DMS 273 (cell line): ENCODE data around the gene ELL.

Experiments
- DNase-seq: peaks from one replicate; lab custom pipeline; 2025; ENCODE audit not compliant: unreplicated experiment; lab: John Stamatoyannopoulos, UW

ELL gene

GRCh38 chr19:18473003-18473705 is 48.7 kb downstream of the ELL start:
- DNase-seq: no peak

- DNase-seq: no peak
Observed at GRCh38 chr19:18470787-18471186, 51.1 kb downstream of the ELL start.

GRCh38 chr19:18469069-18469846 is 52.6 kb downstream of the ELL start:
- peak; percentile 79 for DNase-seq

GRCh38 chr19:18468517-18468916 is 53.4 kb downstream of the ELL start:
- no peak for DNase-seq

- no peak for DNase-seq
Observed at GRCh38 chr19:18467978-18468377, 53.9 kb downstream of the ELL start.

- no peak for DNase-seq
Observed at GRCh38 chr19:18466354-18466753, 55.5 kb downstream of the ELL start.

- no peak for DNase-seq
Observed at GRCh38 chr19:18465964-18466339, 55.9 kb downstream of the ELL start.

GRCh38 chr19:18465214-18465963 is 56.5 kb downstream of the ELL start:
- DNase-seq: no peak

GRCh38 chr19:18464646-18465045 is 57.2 kb downstream of the ELL start:
- peak; percentile 55 for DNase-seq

GRCh38 chr19:18461471-18461870 is 60.4 kb downstream of the ELL start:
- no peak for DNase-seq

GRCh38 chr19:18460900-18461299 is 61.0 kb downstream of the ELL start:
- no peak for DNase-seq

GRCh38 chr19:18457483-18458331 is 64.2 kb downstream of the ELL start:
- peak; percentile 44 for DNase-seq

- peak; percentile 87 for DNase-seq
Observed at GRCh38 chr19:18456974-18457373, 64.9 kb downstream of the ELL start.

- DNase-seq: no peak
Observed at GRCh38 chr19:18456279-18456678, 65.6 kb downstream of the ELL start.

GRCh38 chr19:18453269-18454024 is 68.4 kb downstream of the ELL start:
- DNase-seq: no peak

- no peak for DNase-seq
Observed at GRCh38 chr19:18452386-18452785, 69.5 kb downstream of the ELL start.

GRCh38 chr19:18450931-18451836 is 70.7 kb downstream of the ELL start:
- peak; percentile 87 for DNase-seq

- no peak for DNase-seq
Observed at GRCh38 chr19:18450021-18450930, 71.6 kb downstream of the ELL start.
